Activated CD8-positive, alpha-beta memory T cell treated with anti-CD3 and anti-CD28 coated beads, Interleukin-2, amount 50 U/mL, for 1 hour (primary cell): ENCODE data around the gene BCL2L11.

Experiments used
- DNase-seq: peaks from one replicate; pipeline ENCODE4 v3.0.0-alpha.2; 2020; ENCODE audit errors: extremely low read depth

BCL2L11 gene

DNA sequence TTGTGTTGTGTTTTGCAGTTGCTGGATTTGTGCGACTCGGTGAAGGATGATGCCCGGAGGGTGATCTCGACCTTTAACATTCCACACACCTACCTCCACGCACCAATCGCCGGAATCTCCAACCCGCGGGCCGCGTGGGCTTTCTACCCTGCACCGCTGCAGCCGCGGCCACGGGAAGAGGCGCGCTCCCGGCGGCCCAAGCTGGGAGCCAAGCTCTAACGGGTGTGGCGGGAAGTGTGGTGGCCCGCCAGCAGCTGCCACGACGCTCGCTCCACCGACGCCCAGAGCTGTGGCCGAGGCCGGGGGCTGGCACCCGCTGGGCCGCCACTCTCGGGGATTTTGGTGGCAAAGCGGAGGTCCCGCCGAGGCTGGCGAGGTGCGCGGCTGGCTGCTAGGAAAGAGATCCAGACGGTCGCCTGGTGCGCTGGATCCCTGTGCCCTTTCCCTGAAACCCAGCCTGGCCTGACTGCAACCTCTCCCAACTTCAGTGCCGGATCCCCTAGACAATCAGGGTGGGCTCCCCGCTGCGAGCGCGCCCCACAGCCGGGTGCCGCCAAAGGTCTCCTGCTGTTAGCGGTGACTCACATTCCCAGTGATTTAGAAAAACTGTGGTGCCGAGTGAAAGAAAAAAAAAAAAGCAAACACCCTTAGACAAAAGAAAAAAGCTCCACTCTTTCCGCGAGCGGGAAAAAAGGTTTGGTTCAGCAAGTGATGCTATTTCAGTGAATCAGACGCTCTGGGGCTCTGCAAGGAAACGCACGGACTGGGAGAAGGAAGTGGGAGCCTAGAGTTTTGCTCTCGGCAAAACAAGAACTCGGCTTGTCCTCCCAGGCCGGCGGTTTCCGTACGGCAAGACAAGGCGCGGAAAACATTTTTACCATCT is 2.9 kb upstream of the BCL2L11 start:
- DNase-seq, result no peak

GRCh38 chr2:111118481-111118980 is 2.2 kb upstream of the BCL2L11 start:
- DNase-seq, result no peak

GRCh38 chr2:111118981-111119821 is 1.5 kb upstream of the BCL2L11 start:
- no peak for DNase-seq

- no peak for DNase-seq
These were observed 877 bp upstream of the BCL2L11 start for GRCh38 chr2:111119822-111120252.

GRCh38 chr2:111121028-111121827 is 514 bp downstream of the BCL2L11 start:
- DNase-seq, result no peak

DNA sequence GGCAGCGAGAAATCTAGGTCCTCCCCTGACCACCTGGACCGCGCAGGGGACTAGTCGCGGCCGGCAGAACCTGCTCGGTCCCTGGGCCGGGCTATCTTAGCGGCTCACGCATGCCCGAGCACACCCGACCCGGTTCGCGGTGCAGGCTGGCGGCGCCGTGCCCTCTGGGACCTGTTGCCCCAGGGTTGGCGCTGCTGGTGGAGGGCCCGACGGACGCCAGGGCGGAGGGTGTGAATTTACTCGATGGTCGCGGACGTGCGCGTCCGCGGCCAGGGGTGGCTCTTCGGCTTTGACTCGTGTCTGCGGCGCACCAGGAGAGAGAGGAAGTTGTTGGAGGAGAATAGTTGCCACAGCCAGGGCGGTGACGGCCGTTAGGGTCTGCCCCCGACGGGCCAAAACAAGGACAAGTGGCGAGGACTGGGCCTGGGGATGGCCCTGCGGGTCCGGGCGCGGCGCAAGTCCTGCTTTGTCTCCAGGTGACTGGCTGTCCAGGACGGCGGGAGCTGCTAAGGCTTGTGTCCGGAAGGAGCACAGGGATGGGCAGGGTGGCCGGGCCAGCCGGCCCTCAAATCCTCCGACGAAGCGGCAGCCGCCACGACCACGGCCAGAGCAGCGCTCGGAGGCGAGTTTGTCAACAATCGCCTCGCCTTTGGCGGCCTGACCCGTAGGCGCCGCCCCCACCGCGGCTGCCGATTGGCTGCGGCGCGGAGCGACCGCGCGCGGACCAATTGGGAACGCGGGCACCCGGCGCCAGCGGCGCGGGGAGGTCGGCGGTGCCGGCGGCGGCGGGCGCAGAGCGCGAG is 1.3 kb downstream of the BCL2L11 start:
- no peak for DNase-seq

- no peak for DNase-seq
These were observed 2.1 kb downstream of the BCL2L11 start for GRCh38 chr2:111122631-111123421.

DNA sequence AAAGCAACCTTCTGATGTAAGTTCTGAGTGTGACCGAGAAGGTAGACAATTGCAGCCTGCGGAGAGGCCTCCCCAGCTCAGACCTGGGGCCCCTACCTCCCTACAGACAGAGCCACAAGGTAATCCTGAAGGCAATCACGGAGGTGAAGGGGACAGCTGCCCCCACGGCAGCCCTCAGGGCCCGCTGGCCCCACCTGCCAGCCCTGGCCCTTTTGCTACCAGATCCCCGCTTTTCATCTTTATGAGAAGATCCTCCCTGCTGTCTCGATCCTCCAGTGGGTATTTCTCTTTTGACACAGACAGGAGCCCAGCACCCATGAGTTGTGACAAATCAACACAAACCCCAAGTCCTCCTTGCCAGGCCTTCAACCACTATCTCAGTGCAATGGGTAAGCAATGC is 3.0 kb downstream of the BCL2L11 start:
- DNase-seq, result no peak

GRCh38 chr2:111126581-111126980 is 5.9 kb downstream of the BCL2L11 start:
- DNase-seq, result no peak

DNA sequence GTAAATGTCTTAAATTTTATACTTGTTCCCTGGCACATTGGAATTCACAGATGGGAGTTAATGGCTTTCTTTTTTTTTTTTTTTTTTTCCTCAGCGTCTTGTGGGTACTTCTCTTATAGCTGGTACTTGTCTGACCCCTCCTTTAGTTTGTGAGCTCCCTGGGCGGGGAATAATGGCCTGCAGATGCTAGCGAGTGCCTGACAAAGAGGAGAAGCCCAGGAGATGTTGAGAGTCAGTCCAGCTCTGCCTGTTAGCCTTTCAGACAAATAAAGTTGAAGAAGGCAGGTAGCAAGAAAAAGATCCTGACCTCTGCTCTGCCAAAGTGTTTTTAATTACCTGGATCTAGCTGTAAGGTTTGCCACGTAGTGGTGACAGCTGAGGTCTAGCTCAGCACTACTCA is 6.6 kb downstream of the BCL2L11 start:
- no peak for DNase-seq

- DNase-seq, result no peak
These were observed 7.4 kb downstream of the BCL2L11 start for GRCh38 chr2:111128096-111128495.

- no peak for DNase-seq
These were observed 12.9 kb downstream of the BCL2L11 start for GRCh38 chr2:111133603-111134002.

GRCh38 chr2:111134055-111134454 is 13.3 kb downstream of the BCL2L11 start:
- no peak for DNase-seq

DNA sequence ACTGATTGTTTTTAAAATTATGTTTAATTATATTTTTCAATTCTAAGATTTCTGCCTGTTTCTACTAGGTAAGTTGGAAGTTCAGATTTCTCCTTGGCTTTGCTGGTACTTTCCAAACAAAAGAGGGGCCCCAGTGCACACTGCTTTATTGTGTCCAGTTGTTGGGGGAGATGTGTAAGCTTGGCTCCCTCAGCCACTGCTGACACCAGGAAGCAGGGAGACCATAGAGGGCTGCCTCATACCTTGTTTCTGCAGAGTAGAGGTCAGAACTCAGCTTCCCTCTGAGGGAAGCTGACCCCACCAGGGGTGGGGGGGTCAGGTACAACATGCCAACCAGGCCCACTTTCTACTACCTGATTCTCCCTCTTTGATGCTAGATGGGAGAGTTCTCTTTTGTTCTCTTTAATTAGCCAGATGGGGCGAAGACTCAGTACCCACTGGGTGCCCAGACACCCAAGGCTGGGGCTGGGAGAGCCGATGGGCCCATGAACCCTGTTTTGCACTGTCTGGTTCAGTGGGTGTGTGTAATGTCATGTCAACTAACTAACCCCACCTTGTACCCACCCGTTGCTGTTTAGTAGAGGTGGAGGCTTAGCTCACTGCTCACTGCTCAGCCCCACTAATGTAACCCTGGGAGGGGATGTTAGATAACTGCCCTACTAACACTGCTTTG is 14.7 kb downstream of the BCL2L11 start:
- DNase-seq, result no peak

GRCh38 chr2:111135910-111136297 is 15.2 kb downstream of the BCL2L11 start:
- DNase-seq, result no peak

GRCh38 chr2:111138839-111139238 is 18.1 kb downstream of the BCL2L11 start:
- DNase-seq, result no peak

DNA sequence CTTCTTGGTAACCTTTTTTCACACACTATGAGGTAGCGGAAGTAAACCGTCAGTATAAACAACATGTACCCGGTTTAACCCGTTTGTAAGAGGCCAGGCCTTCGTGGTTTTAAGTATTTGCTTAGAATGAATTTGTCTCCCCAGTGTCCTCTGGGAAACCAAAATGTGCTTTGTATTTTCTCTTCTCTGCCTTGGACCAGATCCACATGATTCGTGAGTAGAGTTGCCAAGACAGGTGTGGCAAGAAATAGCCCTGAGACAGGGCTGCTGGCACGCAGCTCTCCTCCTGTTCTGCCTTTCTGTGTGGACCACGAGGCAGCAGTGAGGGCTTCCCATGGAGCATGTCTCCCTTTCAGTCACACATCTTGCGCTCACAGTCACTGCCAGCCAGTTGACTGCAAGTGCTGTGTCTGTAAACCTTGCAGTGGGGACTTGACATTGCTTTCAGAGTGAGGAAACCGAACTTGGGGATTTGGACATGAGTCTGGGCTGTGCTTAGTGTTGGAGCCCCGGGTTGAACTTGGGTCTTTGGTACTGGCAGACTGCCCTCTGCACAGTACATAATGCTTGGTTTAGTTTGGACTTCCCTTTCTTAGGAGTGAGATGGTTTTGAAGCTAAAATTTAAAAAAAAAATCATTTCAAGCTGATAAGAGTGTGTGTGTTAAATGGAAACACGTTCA is 19.1 kb downstream of the BCL2L11 start:
- no peak for DNase-seq

DNA sequence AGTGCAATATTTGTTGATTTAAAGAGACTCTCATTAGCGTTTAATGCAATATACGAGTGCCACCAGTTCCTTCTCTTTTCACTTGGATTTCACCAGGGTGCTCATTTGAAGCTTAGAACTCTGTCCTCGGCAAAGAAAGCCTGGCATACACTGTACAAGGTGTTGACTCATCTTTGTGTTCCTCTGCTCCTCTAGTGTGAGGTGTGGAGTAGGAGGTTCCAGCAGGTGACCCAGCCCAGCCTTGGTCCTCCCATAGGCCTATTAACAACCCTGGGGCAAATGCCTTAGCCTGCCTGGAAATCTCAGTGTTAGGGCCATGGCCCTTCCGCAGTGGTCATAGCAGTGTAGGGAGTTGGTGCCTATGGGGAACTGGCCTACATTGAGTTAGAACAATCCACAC is 20.1 kb downstream of the BCL2L11 start:
- DNase-seq, result no peak

GRCh38 chr2:111142101-111142500 is 21.4 kb downstream of the BCL2L11 start:
- no peak for DNase-seq
